DOHH2 (cell line): Measurements from ENCODE around the gene DLG1.

ENCODE experiments used
- CTCF ChIP-seq: fragments of 200-600 bp; sonication (generic); IDR thresholded peaks from one replicate; pipeline ENCODE4 v1.5.1; 2014; ENCODE audit warnings: antibody characterized with exemption, mild to moderate bottlenecking, low read depth, low read length; ENCODE audit not compliant: poor library complexity, severe bottlenecking
- EZH2phosphoT487 ChIP-seq: fragments of 200-600 bp; sonication (generic); IDR thresholded peaks from 2 replicates; pipeline ENCODE4 v1.6.1; 2017; ENCODE audit warnings: borderline replicate concordance, mild to moderate bottlenecking, antibody characterized with exemption, low read length, moderate library complexity, mixed read lengths

DNA sequence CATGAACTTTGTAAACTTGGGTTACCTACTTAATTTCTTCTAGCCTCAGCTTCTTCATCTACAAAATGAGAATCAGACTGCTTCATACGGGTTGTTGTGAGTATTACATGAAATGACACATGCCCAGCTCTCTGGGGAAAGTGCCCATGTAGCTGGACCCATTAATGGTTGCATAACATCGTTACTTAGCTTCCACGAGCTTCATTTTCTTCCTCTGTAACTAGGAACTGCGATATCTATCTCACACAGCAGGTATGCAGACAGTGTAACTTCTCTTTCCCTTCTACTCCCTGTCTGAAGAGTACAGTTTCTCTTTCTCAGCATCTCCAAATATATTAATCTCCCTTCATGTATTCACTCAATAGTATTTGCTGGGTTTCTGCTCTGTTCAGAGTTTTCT lies 37.9 kb upstream of the DLG1 start:
- no peak for TF ChIP-seq CTCF
- TF ChIP-seq EZH2phosphoT487: no peak
